GM12892 (cell line): ENCODE results near the gene BAHD1.

Experiments
- POLR2A ChIP-seq: IDR thresholded peaks from 2 replicates; pipeline ENCODE4 v1.6.1; 2011; ENCODE audit warnings: low read depth, low read length, control low read depth
- POLR2AphosphoS5 ChIP-seq: IDR thresholded peaks from 2 replicates; pipeline ENCODE4 v1.6.1; 2011; ENCODE audit warnings: low read depth, low read length, control low read depth

DNA sequence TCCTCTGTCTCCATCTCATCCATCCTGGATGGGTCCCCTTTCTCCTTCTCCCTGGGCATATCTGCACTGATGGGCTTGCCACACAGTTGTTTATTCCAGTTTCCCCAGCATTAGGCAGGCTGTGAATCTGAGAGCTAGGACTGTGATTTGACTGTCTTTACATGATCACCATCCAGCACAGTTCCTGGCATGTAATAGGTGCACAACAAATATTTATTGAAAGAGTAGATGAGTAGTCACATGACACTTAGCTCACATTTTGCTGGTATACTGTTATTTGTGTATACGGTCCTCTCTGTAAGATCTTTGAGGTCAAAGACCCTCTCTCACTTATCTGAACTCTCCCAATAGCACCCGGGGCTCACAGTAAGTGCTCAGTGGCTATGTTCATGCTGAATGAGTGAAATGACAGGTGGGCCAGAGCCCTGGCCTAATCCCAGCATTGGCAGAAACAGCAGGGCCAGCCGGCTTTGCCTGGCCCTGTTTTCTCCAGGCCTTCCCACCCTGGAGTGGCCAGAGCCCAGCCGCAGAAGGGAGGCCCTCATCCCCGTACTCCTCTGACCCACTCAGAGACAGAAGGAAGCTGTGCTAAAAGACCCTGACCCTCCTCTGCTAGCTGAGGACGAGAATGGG is 16.2 kb upstream of the BAHD1 start:
- TF ChIP-seq POLR2AphosphoS5 = no peak
- no peak for TF ChIP-seq POLR2A
